Neural cell (in vitro differentiated cells): ENCODE results near the gene ETV7. TPM values are rescaled to one million over a fixed set of nuclear protein-coding genes. Genes with fewer than 3 reads are reported as not detected.

Experiments used
- H2AFZ ChIP-seq: fragments of 200-600, 300-800 bp; sonication (generic), shearing (Covaris generic); 2 replicates; pipeline ENCODE4 v1.6.0; 2014; ENCODE audit warnings: low read depth, mild to moderate bottlenecking, antibody characterized with exemption, low read length, moderate library complexity
- H3F3A ChIP-seq: fragments of 200-600 bp; shearing (Covaris generic); 2 replicates; pipeline ENCODE4 v1.6.1; 2016; ENCODE audit warnings: mild to moderate bottlenecking, moderate library complexity, mixed read lengths, antibody characterized with exemption, low read length; ENCODE audit not compliant: insufficient read depth, poor library complexity, severe bottlenecking
- H3K27ac ChIP-seq: fragments of 200-600, 300-800 bp; sonication (generic), shearing (Covaris generic); 2 replicates; pipeline ENCODE4 v1.5.1; 2014; ENCODE audit warnings: mild to moderate bottlenecking, low read length, moderate library complexity
- H3K27me3 ChIP-seq: fragments of 300-800, 200-600 bp; sonication (generic), shearing (Covaris generic); 2 replicates; pipeline ENCODE4 v1.6.0; 2014; ENCODE audit warnings: mild to moderate bottlenecking, low read depth, low read length, moderate library complexity; ENCODE audit not compliant: insufficient read depth
- H3K36me3 ChIP-seq: fragments of 300-800, 200-600 bp; sonication (generic), shearing (Covaris generic); 2 replicates; pipeline ENCODE4 v1.5.1; 2014; ENCODE audit warnings: mild to moderate bottlenecking, antibody characterized with exemption, low read length, moderate library complexity; ENCODE audit not compliant: insufficient read depth
- H3K4me2 ChIP-seq: fragments of 300-800, 200-600 bp; sonication (generic), shearing (Covaris generic); 2 replicates; pipeline ENCODE4 v1.6.0; 2014; ENCODE audit warnings: mild to moderate bottlenecking, low read length
- H3K4me3 ChIP-seq: fragments of 300-800, 200-600 bp; sonication (generic), shearing (Covaris generic); 2 replicates; pipeline ENCODE4 v1.5.1; 2014; ENCODE audit warnings: mild to moderate bottlenecking, low read length, moderate library complexity
- H3K79me2 ChIP-seq: fragments of 200-600 bp; shearing (Covaris generic); replicated peaks from 2 replicates; pipeline ENCODE4 v1.6.0; 2014; ENCODE audit warnings: mild to moderate bottlenecking, low read length, moderate library complexity; ENCODE audit not compliant: insufficient read depth
- H3K9ac ChIP-seq: fragments of 300-800, 200-600 bp; sonication (generic), shearing (Covaris generic); 2 replicates; pipeline ENCODE4 v1.6.1; 2016; ENCODE audit warnings: mild to moderate bottlenecking, low read length, mixed read lengths
- H3K9me2 ChIP-seq: fragments of 200-600 bp; shearing (Covaris generic); 2 replicates; pipeline ENCODE4 v1.6.1; 2016; ENCODE audit warnings: mild to moderate bottlenecking, low read length, mixed read lengths; ENCODE audit not compliant: insufficient read depth
- H3K9me3 ChIP-seq: fragments of 200-600, 300-800 bp; sonication (generic), shearing (Covaris generic); 2 replicates; pipeline ENCODE4 v1.6.1; 2016; ENCODE audit warnings: mild to moderate bottlenecking, mixed run types, low read length, moderate library complexity, mixed read lengths
- H4K20me1 ChIP-seq: fragments of 200-600 bp; shearing (Covaris generic); 2 replicates; pipeline ENCODE4 v1.6.1; 2016; ENCODE audit warnings: mild to moderate bottlenecking, mixed run types; ENCODE audit not compliant: insufficient read depth
- EP300 ChIP-seq: fragments of 450-650 bp; conservative IDR thresholded peaks from 2 replicates; pipeline ENCODE4 v1.6.1; 2014; ENCODE audit warnings: antibody characterized with exemption, mild to moderate bottlenecking, moderate library complexity; ENCODE audit not compliant: poor library complexity, severe bottlenecking
- EZH2 ChIP-seq: fragments of 200-600, 300-800 bp; shearing (Covaris generic), sonication (generic); IDR thresholded peaks from 2 replicates; pipeline ENCODE4 v1.6.1; 2014; ENCODE audit warnings: antibody characterized with exemption, low read length, borderline replicate concordance, mild to moderate bottlenecking; ENCODE audit not compliant: insufficient read depth, poor library complexity, severe bottlenecking
- MXI1 ChIP-seq: fragments of 450-650 bp; conservative IDR thresholded peaks from 2 replicates; pipeline ENCODE4 v1.6.1; 2014; ENCODE audit warnings: antibody characterized with exemption, mild to moderate bottlenecking; ENCODE audit not compliant: poor library complexity, severe bottlenecking
- POLR2AphosphoS5 ChIP-seq: IDR thresholded peaks from 2 replicates; pipeline ENCODE4 v1.6.1; 2012
- RAD21 ChIP-seq: fragments of 450-650 bp; conservative IDR thresholded peaks from 2 replicates; pipeline ENCODE4 v1.6.1; 2014; ENCODE audit warnings: antibody characterized with exemption, mild to moderate bottlenecking, moderate library complexity
- SMC3 ChIP-seq: fragments of 450-650 bp; conservative IDR thresholded peaks from 2 replicates; pipeline ENCODE4 v1.6.1; 2014; ENCODE audit warnings: antibody characterized with exemption, mild to moderate bottlenecking, moderate library complexity; ENCODE audit not compliant: poor library complexity
- TAF1 ChIP-seq: IDR thresholded peaks from 2 replicates; pipeline ENCODE4 v1.6.1; 2012; ENCODE audit warnings: low read depth
- polyA plus RNA-seq: library from polyadenylated mRNA; depleted of rRNA; stranded (reverse); fragments of >200 nt; gene quantifications from 2 replicates; pipeline ENCODE4 v1.2.3, GENCODE V29; 2014
- TF ChIP-seq, protein P1 (sequence below): fragments of 450-650 bp; IDR thresholded peaks from 2 replicates; pipeline ENCODE4 v1.5.1; 2014; ENCODE audit warnings: antibody characterized with exemption, mild to moderate bottlenecking, moderate library complexity; ENCODE audit not compliant: poor library complexity, severe bottlenecking
- TF ChIP-seq, protein P2 (sequence below): IDR thresholded peaks from 2 replicates; pipeline ENCODE4 v1.6.1; 2012; ENCODE audit warnings: borderline replicate concordance

The ETV7 gene
- polyA plus RNA-seq, 1 donor from 2014 or later: not detected

DNA sequence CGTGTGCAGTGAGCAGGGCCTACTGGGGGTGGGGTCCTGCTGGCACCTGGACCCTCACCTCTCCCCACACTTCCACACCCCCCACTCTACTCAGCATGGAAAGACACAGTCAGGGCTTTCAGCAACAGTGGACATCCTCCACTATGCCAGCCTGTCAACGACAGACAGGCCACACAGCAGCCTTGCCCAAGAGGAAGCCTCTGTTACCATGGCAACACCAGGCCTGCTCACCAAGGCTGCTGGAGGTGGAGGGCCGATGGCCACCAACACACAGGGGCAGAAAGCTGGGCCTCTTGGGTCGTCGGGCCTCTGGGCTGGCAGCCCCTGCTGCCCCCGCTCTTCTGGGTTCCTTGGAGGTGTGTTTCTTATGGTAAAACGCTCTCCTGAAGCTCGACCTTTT is 64.4 kb downstream of the ETV7 start:
- peak overlapping the region; percentile 45 for H3K27ac ChIP-seq
- no peak overlapping the region for H3K4me3 ChIP-seq
- H3F3A ChIP-seq: no peaks in the 10 kb centered on the region
- no peaks in the 10 kb centered on the region for H3K36me3 ChIP-seq
- H3K79me2 ChIP-seq: no peaks in the 10 kb centered on the region
- H4K20me1 ChIP-seq: no peaks in the 10 kb centered on the region
- H2AFZ ChIP-seq: no peak overlapping the region
- peak overlapping the region; percentile 29 for H3K9ac ChIP-seq
- TF ChIP-seq POLR2AphosphoS5 (no peak), SMC3 (peak; percentile 16), MXI1 (peak; percentile 23)
- no peaks in the 10 kb centered on the region for H3K9me2 ChIP-seq
- no peaks in the 10 kb centered on the region for H3K27me3 ChIP-seq
- no peaks in the 10 kb centered on the region for H3K9me3 ChIP-seq
- no peak overlapping the region for H3K4me2 ChIP-seq

DNA sequence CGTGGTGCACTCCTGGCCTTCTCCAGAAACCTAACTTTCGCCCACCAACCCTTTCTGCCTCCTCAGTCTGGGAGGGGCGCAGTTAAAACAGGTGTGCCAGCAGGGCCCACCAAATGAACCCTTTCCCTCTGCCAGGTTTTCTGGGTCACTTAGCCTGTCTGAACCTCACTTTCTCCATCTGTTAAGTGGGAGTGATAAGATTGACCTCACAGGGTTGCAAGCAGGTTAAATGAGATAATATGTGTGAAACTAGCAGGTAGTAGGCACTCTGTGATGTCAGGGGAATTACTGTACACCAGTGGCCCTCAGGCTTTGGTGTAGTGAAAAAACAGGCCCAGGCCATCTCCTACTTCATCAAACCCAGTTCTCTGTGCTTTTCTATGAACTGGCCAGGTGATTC is 64.9 kb downstream of the ETV7 start:
- TF ChIP-seq EP300: no peak
- no peak for TF ChIP-seq SMC3
- no peak for TF ChIP-seq POLR2AphosphoS5
- no peak for TF ChIP-seq RAD21
- TF ChIP-seq, protein P1, sequence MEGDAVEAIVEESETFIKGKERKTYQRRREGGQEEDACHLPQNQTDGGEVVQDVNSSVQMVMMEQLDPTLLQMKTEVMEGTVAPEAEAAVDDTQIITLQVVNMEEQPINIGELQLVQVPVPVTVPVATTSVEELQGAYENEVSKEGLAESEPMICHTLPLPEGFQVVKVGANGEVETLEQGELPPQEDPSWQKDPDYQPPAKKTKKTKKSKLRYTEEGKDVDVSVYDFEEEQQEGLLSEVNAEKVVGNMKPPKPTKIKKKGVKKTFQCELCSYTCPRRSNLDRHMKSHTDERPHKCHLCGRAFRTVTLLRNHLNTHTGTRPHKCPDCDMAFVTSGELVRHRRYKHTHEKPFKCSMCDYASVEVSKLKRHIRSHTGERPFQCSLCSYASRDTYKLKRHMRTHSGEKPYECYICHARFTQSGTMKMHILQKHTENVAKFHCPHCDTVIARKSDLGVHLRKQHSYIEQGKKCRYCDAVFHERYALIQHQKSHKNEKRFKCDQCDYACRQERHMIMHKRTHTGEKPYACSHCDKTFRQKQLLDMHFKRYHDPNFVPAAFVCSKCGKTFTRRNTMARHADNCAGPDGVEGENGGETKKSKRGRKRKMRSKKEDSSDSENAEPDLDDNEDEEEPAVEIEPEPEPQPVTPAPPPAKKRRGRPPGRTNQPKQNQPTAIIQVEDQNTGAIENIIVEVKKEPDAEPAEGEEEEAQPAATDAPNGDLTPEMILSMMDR: no peak
- Histone ChIP-seq H3K79me2 (no peaks in the 10 kb centered on the region), H2AFZ (no peak overlapping the region), H4K20me1 (no peaks in the 10 kb centered on the region), H3K27me3 (no peaks in the 10 kb centered on the region), H3K27ac (peak overlapping the region; percentile 45), H3K9me3 (no peaks in the 10 kb centered on the region), H3K9ac (peak overlapping the region; percentile 29), H3K36me3 (no peaks in the 10 kb centered on the region), H3K4me3 (no peak overlapping the region), H3K4me2 (no peak overlapping the region), H3F3A (no peaks in the 10 kb centered on the region), H3K9me2 (no peaks in the 10 kb centered on the region)

DNA sequence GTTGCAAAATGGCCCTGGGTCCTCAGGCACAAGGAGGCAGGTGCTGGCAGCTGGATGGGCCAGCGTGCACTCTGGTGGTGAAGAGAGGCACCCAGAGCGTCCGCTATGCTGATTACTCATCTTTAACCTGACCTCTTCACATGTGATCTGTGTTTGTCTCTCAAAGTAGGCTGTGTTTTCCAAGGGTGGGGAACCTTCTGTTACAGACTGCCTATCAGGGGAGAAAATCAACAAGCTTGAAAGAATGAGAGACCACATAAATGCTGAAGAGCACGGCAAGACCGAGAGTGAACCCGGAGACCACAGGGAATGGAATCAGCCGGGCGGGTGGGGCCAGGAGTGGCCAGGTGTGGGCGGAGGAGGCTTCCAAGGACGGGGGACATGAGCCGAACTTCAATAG is 67.0 kb downstream of the ETV7 start:
- Histone ChIP-seq H3K9me2 (no peaks in the 10 kb centered on the region), H3F3A (no peaks in the 10 kb centered on the region), H3K27ac (no peak overlapping the region), H3K27me3 (no peaks in the 10 kb centered on the region), H3K36me3 (no peaks in the 10 kb centered on the region), H3K79me2 (no peaks in the 10 kb centered on the region), H4K20me1 (no peaks in the 10 kb centered on the region), H3K4me2 (no peak overlapping the region), H3K9me3 (no peaks in the 10 kb centered on the region), H3K9ac (no peak overlapping the region), H3K4me3 (no peak overlapping the region), H2AFZ (no peak overlapping the region)
- TF ChIP-seq MXI1 (no peak), SMC3 (no peak), EP300 (no peak), POLR2AphosphoS5 (no peak), TAF1 (no peak), EZH2 (no peak), RAD21 (no peak)
- TF ChIP-seq, protein P1: no peak
- TF ChIP-seq, protein P2, sequence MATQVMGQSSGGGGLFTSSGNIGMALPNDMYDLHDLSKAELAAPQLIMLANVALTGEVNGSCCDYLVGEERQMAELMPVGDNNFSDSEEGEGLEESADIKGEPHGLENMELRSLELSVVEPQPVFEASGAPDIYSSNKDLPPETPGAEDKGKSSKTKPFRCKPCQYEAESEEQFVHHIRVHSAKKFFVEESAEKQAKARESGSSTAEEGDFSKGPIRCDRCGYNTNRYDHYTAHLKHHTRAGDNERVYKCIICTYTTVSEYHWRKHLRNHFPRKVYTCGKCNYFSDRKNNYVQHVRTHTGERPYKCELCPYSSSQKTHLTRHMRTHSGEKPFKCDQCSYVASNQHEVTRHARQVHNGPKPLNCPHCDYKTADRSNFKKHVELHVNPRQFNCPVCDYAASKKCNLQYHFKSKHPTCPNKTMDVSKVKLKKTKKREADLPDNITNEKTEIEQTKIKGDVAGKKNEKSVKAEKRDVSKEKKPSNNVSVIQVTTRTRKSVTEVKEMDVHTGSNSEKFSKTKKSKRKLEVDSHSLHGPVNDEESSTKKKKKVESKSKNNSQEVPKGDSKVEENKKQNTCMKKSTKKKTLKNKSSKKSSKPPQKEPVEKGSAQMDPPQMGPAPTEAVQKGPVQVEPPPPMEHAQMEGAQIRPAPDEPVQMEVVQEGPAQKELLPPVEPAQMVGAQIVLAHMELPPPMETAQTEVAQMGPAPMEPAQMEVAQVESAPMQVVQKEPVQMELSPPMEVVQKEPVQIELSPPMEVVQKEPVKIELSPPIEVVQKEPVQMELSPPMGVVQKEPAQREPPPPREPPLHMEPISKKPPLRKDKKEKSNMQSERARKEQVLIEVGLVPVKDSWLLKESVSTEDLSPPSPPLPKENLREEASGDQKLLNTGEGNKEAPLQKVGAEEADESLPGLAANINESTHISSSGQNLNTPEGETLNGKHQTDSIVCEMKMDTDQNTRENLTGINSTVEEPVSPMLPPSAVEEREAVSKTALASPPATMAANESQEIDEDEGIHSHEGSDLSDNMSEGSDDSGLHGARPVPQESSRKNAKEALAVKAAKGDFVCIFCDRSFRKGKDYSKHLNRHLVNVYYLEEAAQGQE: no peak
